HUDEP-2 (cell line): ENCODE measurements around the gene ST7.

Experiments
- DNase-seq, 76 experiments: peaks; one replicate each; lab custom pipeline; 2025; ENCODE audit not compliant: unreplicated experiment in 76 of 76; lab: John Stamatoyannopoulos, UW

ST7 gene

DNA sequence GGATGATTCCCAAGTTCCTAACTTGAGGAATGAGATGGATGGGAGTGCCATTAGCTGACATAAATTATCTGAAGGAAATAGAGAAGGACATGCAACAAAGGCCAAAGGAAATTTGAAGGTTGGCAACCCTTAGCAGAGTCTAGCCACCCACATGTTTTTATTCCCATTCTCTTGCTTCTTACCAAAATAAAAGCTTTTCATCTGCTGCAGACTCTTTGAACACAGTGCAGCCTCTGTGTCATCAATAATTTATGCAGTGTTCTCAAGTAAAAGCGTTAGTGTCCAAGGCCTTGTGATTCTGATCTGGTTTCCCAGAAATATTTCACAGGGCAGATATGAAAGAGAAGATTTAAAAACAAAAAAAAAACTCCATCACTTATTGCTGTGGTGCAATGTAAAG lies 98.5 kb downstream of the ST7 start:
- DNase-seq, result no peak

- no peak for DNase-seq
Measured at GRCh38 chr7:117053432-117053831, 100.1 kb downstream of the ST7 start.

DNA sequence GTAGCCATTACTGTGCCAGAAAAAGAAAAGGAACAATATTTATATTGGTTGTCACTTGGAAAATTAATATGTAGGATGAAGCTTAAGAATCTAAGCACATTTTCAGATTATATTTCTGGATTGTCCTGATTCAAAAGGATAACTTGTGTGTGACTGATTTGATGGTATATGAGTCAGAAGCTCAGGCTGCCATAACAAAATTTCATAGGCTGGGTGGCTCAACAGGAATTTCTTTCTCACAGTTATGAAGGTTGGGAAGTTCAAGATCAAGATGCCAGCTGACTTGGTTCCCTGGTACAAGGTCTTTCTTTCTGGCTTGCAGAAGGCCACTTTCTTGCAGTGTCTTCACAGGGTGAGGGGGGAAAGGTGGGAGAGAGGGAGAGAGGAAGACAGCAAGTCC lies 108.5 kb downstream of the ST7 start:
- DNase-seq, result no peak

GRCh38 chr7:117062300-117062699 lies 109.0 kb downstream of the ST7 start:
- DNase-seq, result no peak

DNA sequence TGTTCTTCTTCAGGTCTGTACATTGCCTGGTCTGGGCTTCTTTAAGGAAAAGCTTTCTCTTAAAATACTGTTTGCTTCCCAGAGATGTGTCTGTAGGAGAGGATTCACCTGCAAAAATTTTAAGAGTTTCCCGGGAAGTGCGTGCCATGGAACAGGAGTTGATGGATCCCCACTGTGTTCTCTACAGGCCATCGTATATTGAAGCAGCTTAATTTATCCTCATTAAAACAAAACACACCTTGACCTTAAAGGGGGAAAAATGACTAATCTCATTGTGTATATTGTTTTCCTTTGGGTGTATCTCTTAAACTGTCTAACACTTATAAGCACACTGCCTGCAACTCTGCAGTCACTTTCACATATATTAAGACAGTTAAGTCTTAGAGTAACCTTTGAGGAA lies 111.4 kb downstream of the ST7 start:
- DNase-seq, result no peak

DNA sequence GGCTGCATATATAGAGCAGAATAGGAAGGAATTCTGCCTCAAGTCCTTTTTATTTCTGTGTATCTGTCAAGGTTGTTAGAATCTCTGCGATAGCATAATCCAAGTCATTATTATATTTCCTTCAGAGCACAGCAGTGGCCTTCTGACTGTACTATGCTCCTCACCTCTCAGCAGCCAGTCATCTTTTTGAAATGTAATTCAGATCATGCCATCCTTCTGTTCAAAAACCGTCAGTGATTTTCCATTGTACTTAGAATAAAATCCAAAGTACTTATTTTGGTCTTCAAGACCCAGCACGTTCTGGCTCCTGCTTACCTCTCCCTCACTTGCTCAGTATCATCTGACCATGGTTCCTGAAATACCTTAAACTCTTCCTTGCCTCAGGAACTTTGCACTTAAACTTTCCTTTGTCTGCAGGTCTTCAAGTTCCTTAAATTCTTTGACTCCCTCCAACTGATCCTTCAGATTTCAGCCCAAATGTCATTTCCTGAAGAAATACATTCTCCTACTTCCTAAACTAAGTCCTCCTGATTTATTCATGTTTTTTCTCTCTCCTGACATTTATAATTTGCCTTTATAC lies 112.4 kb downstream of the ST7 start:
- no peak for DNase-seq

DNA sequence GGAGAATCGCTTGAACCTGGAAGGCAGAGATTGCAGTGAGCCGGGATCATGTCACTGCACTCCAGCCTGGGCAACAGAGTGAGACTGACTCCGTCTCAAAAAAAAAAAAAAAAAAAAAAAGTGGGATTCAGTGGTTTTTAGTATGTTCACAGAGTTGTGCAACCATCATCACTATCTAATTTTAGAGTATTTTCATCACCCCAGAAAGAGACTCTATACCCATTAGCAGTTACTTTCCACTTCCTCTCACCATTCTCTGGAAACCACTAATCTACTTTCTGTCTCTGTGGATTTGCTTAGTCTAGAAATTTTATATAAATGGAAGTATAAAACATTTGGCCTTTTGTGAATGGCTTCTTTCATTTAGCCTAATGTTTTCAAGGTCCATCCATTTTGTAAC lies 113.4 kb downstream of the ST7 start:
- DNase-seq, result no peak

DNA sequence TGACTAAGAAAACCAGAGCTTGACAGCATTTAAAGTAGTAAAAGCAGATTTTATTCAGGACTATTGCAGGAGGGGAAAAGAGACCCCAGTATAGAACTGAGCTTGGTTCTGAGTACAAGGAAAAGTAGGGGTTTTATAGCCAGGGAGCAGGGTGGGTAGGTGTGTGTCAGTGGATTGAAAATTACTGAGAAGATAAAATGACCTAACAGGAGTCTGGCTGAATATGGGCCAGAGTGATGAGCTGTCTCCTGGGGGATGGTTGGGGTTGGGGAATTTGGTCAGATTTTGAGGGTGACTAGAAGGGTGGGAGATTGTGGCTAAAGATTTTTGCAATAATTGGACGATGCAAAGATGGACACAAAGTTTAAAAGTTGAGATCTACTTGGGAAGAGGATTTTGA lies 114.0 kb downstream of the ST7 start:
- DNase-seq, result no peak

- no peak for DNase-seq
Measured at GRCh38 chr7:117068511-117069145, 115.3 kb downstream of the ST7 start.

DNA sequence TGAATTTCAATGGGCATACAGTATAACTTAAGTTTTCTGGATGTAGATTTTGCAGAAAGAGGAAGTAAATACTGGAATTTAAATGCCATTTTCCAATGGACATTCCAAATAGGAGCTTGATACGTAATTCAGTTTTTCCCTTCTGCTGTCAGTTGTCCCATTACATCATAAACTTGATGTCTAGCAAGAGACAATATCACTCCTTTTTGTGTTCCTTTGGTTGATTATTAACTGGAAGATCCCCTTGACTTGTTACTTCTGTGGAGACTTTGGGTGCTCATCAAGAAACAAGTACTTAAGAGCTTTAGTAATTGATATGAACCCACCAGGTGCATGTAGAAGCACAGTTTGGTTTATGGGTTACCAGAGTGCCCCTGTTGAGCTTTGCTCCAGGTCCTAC lies 116.1 kb downstream of the ST7 start:
- no peak for DNase-seq

- no peak for DNase-seq
Measured at GRCh38 chr7:117071551-117071950, 118.2 kb downstream of the ST7 start.

DNA sequence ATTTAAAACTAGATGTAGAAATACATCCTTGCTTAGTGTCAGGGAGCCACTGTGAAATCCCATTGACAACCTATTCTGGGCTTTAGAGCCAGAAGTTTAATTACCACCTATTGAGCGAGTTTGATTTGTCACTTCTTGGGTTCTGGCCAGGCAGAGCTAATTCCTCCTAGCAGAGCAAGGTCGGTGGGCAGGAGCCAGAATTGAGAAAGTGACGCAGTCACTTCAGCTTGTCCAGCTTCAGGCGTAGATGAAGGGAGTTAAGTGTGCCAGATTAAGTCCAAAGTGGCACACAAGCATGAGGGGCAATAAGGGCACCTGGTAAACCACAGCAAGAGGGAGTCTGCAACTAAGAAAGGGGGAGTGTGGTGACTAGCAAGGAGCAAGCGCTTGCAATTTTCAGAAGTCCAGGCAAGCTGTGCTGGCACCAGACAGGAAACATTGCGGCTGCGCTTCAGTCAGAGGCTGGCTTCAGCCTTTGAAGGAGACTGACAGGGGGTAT lies 119.4 kb downstream of the ST7 start:
- peak in 1 of 76 experiments; percentile 9 for DNase-seq

GRCh38 chr7:117074378-117074777 lies 121.1 kb downstream of the ST7 start:
- no peak for DNase-seq

GRCh38 chr7:117075934-117076333 lies 122.6 kb downstream of the ST7 start:
- no peak for DNase-seq

- DNase-seq, result no peak
Measured at GRCh38 chr7:117076426-117076943, 123.2 kb downstream of the ST7 start.

GRCh38 chr7:117077658-117078057 lies 124.4 kb downstream of the ST7 start:
- no peak for DNase-seq

- no peak for DNase-seq
Measured at GRCh38 chr7:117082647-117083046, 129.3 kb downstream of the ST7 start.

- no peak for DNase-seq
Measured at GRCh38 chr7:117083648-117084047, 130.3 kb downstream of the ST7 start.

GRCh38 chr7:117084286-117084685 lies 131.0 kb downstream of the ST7 start:
- no peak for DNase-seq

- DNase-seq, result no peak
Measured at GRCh38 chr7:117085275-117085674, 132.0 kb downstream of the ST7 start.

DNA sequence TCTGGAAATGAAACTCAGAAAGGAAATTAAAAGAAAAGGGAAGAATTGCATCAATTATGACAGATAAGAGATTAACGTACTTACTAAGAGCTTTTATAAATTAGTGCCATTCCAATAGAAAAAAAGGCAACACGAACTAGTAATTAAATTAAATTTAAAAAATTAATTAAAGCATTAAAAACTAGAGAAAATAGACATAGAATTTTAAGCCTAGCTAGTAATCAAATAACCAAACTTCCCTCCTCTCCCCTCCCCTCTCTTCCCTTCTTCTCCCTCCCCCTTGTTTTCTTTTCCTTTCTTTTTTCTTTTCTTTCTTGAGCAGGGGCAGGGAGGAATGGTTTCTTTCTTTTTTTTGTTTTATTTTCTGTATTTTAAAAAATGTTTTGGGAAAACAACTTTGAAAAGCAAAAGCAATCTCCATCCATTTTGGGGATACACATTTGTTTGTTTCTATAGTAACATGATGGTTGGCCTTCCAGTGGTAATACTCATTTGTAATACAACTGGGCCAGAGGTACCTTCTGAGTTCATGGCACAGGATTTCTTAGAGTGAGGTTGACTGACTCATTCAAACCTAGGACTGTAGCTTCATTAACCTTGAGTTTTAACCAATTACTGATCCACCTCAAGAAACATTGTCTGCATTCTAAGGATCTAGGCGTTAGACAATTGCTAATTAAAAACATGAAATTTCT lies 132.6 kb downstream of the ST7 start:
- DNase-seq, result no peak

GRCh38 chr7:117086788-117087187 lies 133.5 kb downstream of the ST7 start:
- peak in 33 of 76 experiments; percentile 3 to 48 (median 19) for DNase-seq
